ENCODE results near the gene CCSAP. TPM values are rescaled to one million over a fixed set of nuclear protein-coding genes. Genes with fewer than 3 reads are reported as not detected.

The CCSAP gene
- total RNA-seq, 1 donor from 2014 or later, result 9.1 TPM

Other genes starting within 250 kb of the CCSAP start
- gene RAB4A, start 71.9 kb downstream of the CCSAP start, total RNA-seq, result 67.0 and 69.0 TPM in 2 replicates
- gene ACTA1, start 91.0 kb upstream of the CCSAP start, total RNA-seq, result 0.23 and 0.48 TPM in 2 replicates
- gene NUP133, start 165.3 kb upstream of the CCSAP start, total RNA-seq, result 63.7 and 66.1 TPM in 2 replicates
- 24.0 and 25.2 TPM in 2 replicates for gene ABCB10, start 215.7 kb upstream of the CCSAP start, total RNA-seq